ENCODE data around the gene DPYSL5. TPM values are rescaled to one million over a fixed set of nuclear protein-coding genes. Genes with fewer than 3 reads are reported as not detected.

The DPYSL5 gene
- total and polyA plus RNA-seq, 2 of the 8 experiments (the other 6 are each of a cell fraction or from before 2014, with no cell fraction given), result 11.9 to 16.4 TPM

DNA sequence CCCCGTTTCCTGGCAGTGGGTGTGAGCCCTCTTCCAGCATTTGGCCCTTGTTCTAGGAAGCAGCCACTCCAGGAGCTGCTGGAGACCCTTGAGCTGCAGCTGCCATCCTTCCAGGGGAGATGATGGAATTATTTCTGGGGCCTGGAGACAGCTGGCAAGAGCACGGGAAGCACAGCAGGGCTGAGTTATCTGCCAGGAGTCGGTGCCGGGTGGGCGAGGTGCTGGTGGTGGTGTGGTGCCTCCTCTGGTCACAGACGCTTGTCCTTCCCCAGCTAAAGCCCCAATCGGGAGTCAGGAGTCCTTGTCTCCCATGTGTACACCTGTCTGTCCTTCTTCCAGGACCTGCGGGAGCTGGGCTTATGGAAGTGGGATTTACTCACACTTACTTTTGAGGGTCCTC is 36.0 kb downstream of the DPYSL5 start:
- Histone ChIP-seq H2AFZ (ENCODE audit: low read length) (no peak overlapping the region), H4K91ac (replicated peaks; ENCODE audit: insufficient read length, low read length) (no peak overlapping the region), H2AK5ac (ENCODE audit: low read depth, low read length) (no peak overlapping the region), H3K23ac (ENCODE audit: insufficient read length) (no peak overlapping the region), H3K36me3 (ENCODE audit: control insufficient read depth in 2 of 4, insufficient read depth in 4 of 4, low read length in 3 of 4) (no peaks in the 10 kb centered on the region), H4K8ac (ENCODE audit: extremely low read depth, insufficient read depth, low read length) (no peak overlapping the region), H4K20me1 (replicated peaks in 1 of 2; ENCODE audit: control insufficient read depth in 1 of 2, insufficient read depth in 2 of 2, low read length in 2 of 2) (peaks cover 0 to 1% of the 10 kb centered on the region in 2 experiments), H3K9ac (replicated peaks in 1 of 4; ENCODE audit: extremely low read depth in 1 of 4, low read depth in 3 of 4, low read length in 3 of 4) (no peak overlapping the region), H2BK5ac (ENCODE audit: low read depth, low read length) (no peak overlapping the region), H2BK15ac (ENCODE audit: low read length) (no peak overlapping the region), H3K4ac (replicated peaks; ENCODE audit: insufficient read length, low read depth, low read length) (no peak overlapping the region), H4K5ac (ENCODE audit: insufficient read length, low read depth, low read length) (no peak overlapping the region), H3K4me2 (ENCODE audit: insufficient read depth in 1 of 2, low read depth in 2 of 2, low read length in 2 of 2) (no peak overlapping the region), H3K27ac (ENCODE audit: low read depth, low read length) (no peak overlapping the region), H2BK12ac (ENCODE audit: low read depth, low read length) (no peak overlapping the region), H3K4me1 (replicated peaks in 1 of 4; ENCODE audit: control insufficient read depth in 3 of 4, insufficient read depth in 4 of 4, low read length in 3 of 4) (peaks cover 0 to 3% (median 0%) of the 10 kb centered on the region in 4 experiments; a peak in 1 of 7 replicates), H2BK120ac (replicated peaks; ENCODE audit: low read depth, low read length) (no peak overlapping the region), H3K79me2 (ENCODE audit: control insufficient read depth in 1 of 2, insufficient read depth in 2 of 2, low read length in 2 of 2) (no peaks in the 10 kb centered on the region), H3K56ac (replicated peaks; ENCODE audit: insufficient read length, low read depth, low read length) (no peak overlapping the region), H3K14ac (ENCODE audit: insufficient read length) (no peak overlapping the region), H3K9me3 (ENCODE audit: insufficient read depth in 2 of 2, low read depth in 1 of 2, low read length in 1 of 2) (no peaks in the 10 kb centered on the region), H3K23me2 (ENCODE audit: low read depth, low read length) (no peaks in the 10 kb centered on the region), H3K27me3 (replicated peaks in 1 of 4; ENCODE audit: control insufficient read depth in 3 of 4, extremely low read depth in 1 of 4, insufficient read depth in 3 of 4, low read length in 3 of 4) (no peaks in the 10 kb centered on the region), H3K79me1 (ENCODE audit: low read depth, low read length) (no peaks in the 10 kb centered on the region), H3K18ac (ENCODE audit: extremely low read depth, low read length) (no peak overlapping the region), H3K4me3 (ENCODE audit: extremely low read depth in 1 of 4, insufficient read depth in 2 of 4, low read depth in 3 of 4, low read length in 4 of 4) (no peak overlapping the region), H2BK20ac (ENCODE audit: low read length) (no peak overlapping the region)
- CTCF ChIA-PET (ENCODE audit: partially characterized antibody), result interaction anchor here (0.5 to 2.6 kb wide), 16 partner anchors 9 to 375 kb away, joined by 3 to 12 read pairs (median 3); partner anchors contain the start of gene DPYSL5
- FAIRE-seq, result no peak
- WGBS, 2 experiments (ENCODE audit: extremely low coverage in 1 of 2, insufficient coverage in 1 of 2, insufficient read length in 1 of 2, insufficient replicate concordance in 2 of 2, low coverage in 1 of 2, low lambda C conversion rate in 2 of 2, missing lambda C conversion rate in 1 of 2), result 78% methylated on average over 8 of the region's 8 CpGs; no CpG with 5 or more reads in 1 of the 2 experiments
- POLR2A ChIA-PET (ENCODE audit: partially characterized antibody), result no interaction called here
- DNase-seq (ENCODE audit: low read depth in 1 of 2, low spot score in 2 of 2), result peak in 1 of 2 experiments; percentile 43
- TF ChIP-seq, protein P1, sequence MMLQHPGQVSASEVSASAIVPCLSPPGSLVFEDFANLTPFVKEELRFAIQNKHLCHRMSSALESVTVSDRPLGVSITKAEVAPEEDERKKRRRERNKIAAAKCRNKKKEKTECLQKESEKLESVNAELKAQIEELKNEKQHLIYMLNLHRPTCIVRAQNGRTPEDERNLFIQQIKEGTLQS (IDR thresholded peaks at IDR 0.05; ENCODE audit: insufficient read depth, low read depth, low read length), result no peak
- TF ChIP-seq EGR1 (IDR thresholded peaks at IDR 0.05; ENCODE audit: borderline replicate concordance, low read depth, low read length) (no peak), KDM5A (IDR thresholded peaks at IDR 0.05; ENCODE audit: low read length) (no peak), CTBP2 (IDR thresholded peaks at IDR 0.05; ENCODE audit: borderline replicate concordance, insufficient read depth, insufficient read length, low read length) (no peak), POU5F1 (IDR thresholded peaks at IDR 0.05; ENCODE audit: low read depth, low read length) (no peak), SP4 (IDR thresholded peaks at IDR 0.05; ENCODE audit: low read length) (no peak), TCF12 (IDR thresholded peaks at IDR 0.05; ENCODE audit: low read depth, low read length) (no peak), ASH2L (IDR thresholded peaks at IDR 0.05; ENCODE audit: low read length) (no peak)
